ENCODE data around the gene ELMOD1.

Gene ELMOD1

GRCh38 chr11:107583629-107584195 lies 7.2 kb upstream of the ELMOD1 start:
- DNase-seq = no peak
- ATAC-seq = peak; percentile 69

- no peak for DNase-seq
- ATAC-seq = no peak
Measured at GRCh38 chr11:107587306-107587979, 3.5 kb upstream of the ELMOD1 start.

GRCh38 chr11:107591378-107592230 lies 657 bp downstream of the ELMOD1 start:
- peak; percentile 34 for DNase-seq

GRCh38 chr11:107592231-107592590 lies 1.3 kb downstream of the ELMOD1 start:
- DNase-seq (no peak), ATAC-seq (no peak)

More at GRCh38 chr11:107591378-107592230, 657 bp downstream of the ELMOD1 start:
- ATAC-seq = peak; percentile 85

- ATAC-seq (no peak), DNase-seq (no peak)
Measured at GRCh38 chr11:107592813-107593212, 1.9 kb downstream of the ELMOD1 start.

- ATAC-seq = no peak
- no peak for DNase-seq
Measured at GRCh38 chr11:107593951-107594350, 3.0 kb downstream of the ELMOD1 start.

GRCh38 chr11:107594736-107595135 lies 3.8 kb downstream of the ELMOD1 start:
- no peak for DNase-seq

GRCh38 chr11:107598225-107599139 lies 7.5 kb downstream of the ELMOD1 start:
- peak; percentile 59 for ATAC-seq
- peak; percentile 12 for DNase-seq

More at GRCh38 chr11:107594736-107595135, 3.8 kb downstream of the ELMOD1 start:
- ATAC-seq = no peak

GRCh38 chr11:107605061-107606006 lies 14.4 kb downstream of the ELMOD1 start:
- DNase-seq (no peak), ATAC-seq (no peak)

GRCh38 chr11:107606141-107606540 lies 15.2 kb downstream of the ELMOD1 start:
- no peak for DNase-seq

GRCh38 chr11:107608809-107609208 lies 17.9 kb downstream of the ELMOD1 start:
- ATAC-seq (no peak), DNase-seq (no peak)

More at GRCh38 chr11:107606141-107606540, 15.2 kb downstream of the ELMOD1 start:
- no peak for ATAC-seq

GRCh38 chr11:107609400-107610218 lies 18.7 kb downstream of the ELMOD1 start:
- no peak for DNase-seq

GRCh38 chr11:107612445-107612844 lies 21.5 kb downstream of the ELMOD1 start:
- no peak for DNase-seq
- ATAC-seq = no peak

More at GRCh38 chr11:107609400-107610218, 18.7 kb downstream of the ELMOD1 start:
- ATAC-seq = no peak

- no peak for ATAC-seq
- no peak for DNase-seq
Measured at GRCh38 chr11:107619926-107620325, 29.0 kb downstream of the ELMOD1 start.

- DNase-seq (no peak), ATAC-seq (no peak)
Measured at GRCh38 chr11:107621081-107621480, 30.1 kb downstream of the ELMOD1 start.

GRCh38 chr11:107623183-107623582 lies 32.2 kb downstream of the ELMOD1 start:
- no peak for ATAC-seq
- no peak for DNase-seq

GRCh38 chr11:107624983-107625684 lies 34.2 kb downstream of the ELMOD1 start:
- ATAC-seq (no peak), DNase-seq (no peak)

- DNase-seq (no peak), ATAC-seq (no peak)
Measured at GRCh38 chr11:107625685-107625989, 34.7 kb downstream of the ELMOD1 start.

- ATAC-seq (no peak), DNase-seq (no peak)
Measured at GRCh38 chr11:107631043-107631442, 40.1 kb downstream of the ELMOD1 start.

All from stimulated activated naive CD8-positive, alpha-beta T cell treated with anti-CD3 and anti-CD28 coated beads, Interleukin-15, Interleukin-2, amounts not matched to agents 100 U/mL and 50 U/mL, for 24 hours (primary cell).